Hematopoietic multipotent progenitor cell treated with erythropoietin and hydrocortisone succinate and interleukin-3 and kit ligand, for 17 days (in vitro differentiated cells): ENCODE results near the gene ERO1B.
"Not testable (repeated sequence)": the region's sequence is repeated elsewhere in the genome, so short reads cannot be mapped to it uniquely, and the experiment has no call there.

Experiments used
- DNase-seq: peaks from one replicate; pipeline ENCODE4 v3.0.0-alpha.2; 2015; ENCODE audit warnings: low spot score

ERO1B gene

GRCh38 chr1:236251587-236251986 lies 30.2 kb downstream of the ERO1B start:
- DNase-seq: no peak

- no peak for DNase-seq
Measured at GRCh38 chr1:236247286-236247685, 34.5 kb downstream of the ERO1B start.

GRCh38 chr1:236242568-236242967 lies 39.2 kb downstream of the ERO1B start:
- DNase-seq: no peak

- DNase-seq: no peak
Measured at GRCh38 chr1:236240675-236241074, 41.1 kb downstream of the ERO1B start.

GRCh38 chr1:236239092-236239585 lies 42.6 kb downstream of the ERO1B start:
- no peak for DNase-seq

GRCh38 chr1:236235116-236235515 lies 46.6 kb downstream of the ERO1B start:
- DNase-seq: no peak

GRCh38 chr1:236228411-236228810 lies 53.3 kb downstream of the ERO1B start:
- DNase-seq: no peak

GRCh38 chr1:236222632-236223031 lies 59.1 kb downstream of the ERO1B start:
- DNase-seq: no peak

- no peak for DNase-seq
Measured at GRCh38 chr1:236220473-236220872, 61.3 kb downstream of the ERO1B start.

GRCh38 chr1:236214761-236215160 lies 67.0 kb downstream of the ERO1B start:
- DNase-seq: no peak

- no peak for DNase-seq
Measured at GRCh38 chr1:236213534-236213933, 68.2 kb downstream of the ERO1B start.

- DNase-seq: no peak
Measured at GRCh38 chr1:236211815-236212214, 69.9 kb downstream of the ERO1B start.

GRCh38 chr1:236209713-236210112 lies 72.0 kb downstream of the ERO1B start:
- no peak for DNase-seq

GRCh38 chr1:236209185-236209584 lies 72.6 kb downstream of the ERO1B start:
- no peak for DNase-seq

GRCh38 chr1:236207569-236207968 lies 74.2 kb downstream of the ERO1B start:
- no peak for DNase-seq

- DNase-seq: no peak
Measured at GRCh38 chr1:236207121-236207520, 74.6 kb downstream of the ERO1B start.

- no peak for DNase-seq
Measured at GRCh38 chr1:236206548-236206947, 75.2 kb downstream of the ERO1B start.

- DNase-seq: no peak
Measured at GRCh38 chr1:236204656-236205055, 77.1 kb downstream of the ERO1B start.

- DNase-seq: no peak
Measured at GRCh38 chr1:236204039-236204438, 77.7 kb downstream of the ERO1B start.

GRCh38 chr1:236201786-236202185 lies 80.0 kb downstream of the ERO1B start:
- no peak for DNase-seq

GRCh38 chr1:236200925-236201324 lies 80.8 kb downstream of the ERO1B start:
- no peak for DNase-seq

GRCh38 chr1:236193184-236193583 lies 88.6 kb downstream of the ERO1B start:
- no peak for DNase-seq

GRCh38 chr1:236188084-236188483 lies 93.7 kb downstream of the ERO1B start:
- not testable (repeated sequence) for DNase-seq

- DNase-seq: not testable (repeated sequence)
Measured at GRCh38 chr1:236186471-236186870, 95.3 kb downstream of the ERO1B start.

- DNase-seq: no peak
Measured at GRCh38 chr1:236185687-236186086, 96.1 kb downstream of the ERO1B start.
